Measurements from ENCODE around the gene ACAP3. TPM values are rescaled to one million over a fixed set of nuclear protein-coding genes. Genes with fewer than 3 reads are reported as not detected.

ACAP3 gene
- total RNA-seq, 1 experiment from 2014 or later, result 44.8 TPM

DNA sequence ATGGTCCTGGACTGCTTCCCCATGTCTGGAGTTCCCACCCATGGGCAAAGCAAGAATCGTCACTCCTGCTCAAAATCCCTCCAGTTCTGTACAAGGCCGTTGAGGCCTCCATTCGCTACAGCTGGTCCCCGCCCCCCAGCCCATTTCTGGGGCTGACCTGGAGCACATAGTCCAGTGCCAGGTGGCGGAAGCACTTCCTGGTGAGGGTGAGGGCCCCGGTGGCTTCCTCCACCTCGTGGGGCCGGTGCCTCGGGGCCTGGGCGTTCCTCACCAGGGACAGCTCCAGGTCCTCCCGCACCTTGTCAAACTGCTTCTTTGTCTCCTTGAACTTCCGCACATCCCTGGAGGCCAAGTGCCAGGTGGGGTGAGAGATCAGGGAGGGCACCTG is 7.4 kb downstream of the ACAP3 start:
- no peaks in the 10 kb centered on the region for H3K27me3 ChIP-seq (replicated peaks)
- DNase-seq (ENCODE audit: low read depth in 1 of 2, low spot score in 2 of 2), result no peak
- no peaks in the 10 kb centered on the region for H3K9me3 ChIP-seq (replicated peaks)
- H3K4me3 ChIP-seq, result no peak overlapping the region
- H3K4me1 ChIP-seq (replicated peaks), result peaks cover 15% of the 10 kb centered on the region
- H3K36me3 ChIP-seq, result peaks cover 52% of the 10 kb centered on the region
- no peak overlapping the region for H3K27ac ChIP-seq

DNA sequence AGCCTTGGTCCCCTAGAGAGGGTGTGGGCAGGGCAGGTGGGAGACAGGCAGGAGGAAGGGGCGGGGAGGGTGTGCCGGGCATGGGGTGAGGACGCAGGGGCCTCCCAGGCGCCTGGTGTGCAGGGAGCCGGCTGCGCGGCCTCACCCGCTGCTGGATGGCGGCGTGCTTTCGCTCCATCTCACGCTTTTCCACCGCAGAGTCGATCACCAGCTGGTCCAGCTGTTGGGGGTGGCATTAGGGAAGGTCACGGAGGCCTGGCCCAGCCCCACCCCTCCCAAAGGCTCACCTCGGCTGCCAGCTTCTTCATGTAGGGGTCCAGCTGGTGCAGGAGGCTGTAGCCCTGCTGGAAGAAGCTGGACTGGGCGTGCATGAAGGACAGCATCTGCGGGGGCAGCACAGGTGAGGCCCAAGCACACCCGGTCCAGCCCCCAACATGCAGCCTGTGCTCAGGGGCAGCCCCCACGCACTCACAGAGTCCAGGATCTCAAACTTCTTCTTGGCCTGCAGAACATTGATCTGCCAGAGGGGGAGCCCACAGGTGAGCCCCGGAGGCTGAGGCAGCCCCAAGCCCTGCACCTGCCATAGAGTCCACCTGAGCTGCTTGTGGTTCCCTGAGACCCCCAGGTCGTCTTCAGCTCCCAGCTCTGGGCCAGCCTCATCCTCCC is 7.9 kb downstream of the ACAP3 start:
- Histone ChIP-seq H3K36me3 (peaks cover 56% of the 10 kb centered on the region), H3K4me1 (replicated peaks) (peaks cover 15% of the 10 kb centered on the region), H3K27me3 (replicated peaks) (no peaks in the 10 kb centered on the region), H3K9me3 (replicated peaks) (no peaks in the 10 kb centered on the region), H3K27ac (no peak overlapping the region), H3K4me3 (no peak overlapping the region)
- no peak for DNase-seq (ENCODE audit: low read depth in 1 of 2, low spot score in 2 of 2)

DNA sequence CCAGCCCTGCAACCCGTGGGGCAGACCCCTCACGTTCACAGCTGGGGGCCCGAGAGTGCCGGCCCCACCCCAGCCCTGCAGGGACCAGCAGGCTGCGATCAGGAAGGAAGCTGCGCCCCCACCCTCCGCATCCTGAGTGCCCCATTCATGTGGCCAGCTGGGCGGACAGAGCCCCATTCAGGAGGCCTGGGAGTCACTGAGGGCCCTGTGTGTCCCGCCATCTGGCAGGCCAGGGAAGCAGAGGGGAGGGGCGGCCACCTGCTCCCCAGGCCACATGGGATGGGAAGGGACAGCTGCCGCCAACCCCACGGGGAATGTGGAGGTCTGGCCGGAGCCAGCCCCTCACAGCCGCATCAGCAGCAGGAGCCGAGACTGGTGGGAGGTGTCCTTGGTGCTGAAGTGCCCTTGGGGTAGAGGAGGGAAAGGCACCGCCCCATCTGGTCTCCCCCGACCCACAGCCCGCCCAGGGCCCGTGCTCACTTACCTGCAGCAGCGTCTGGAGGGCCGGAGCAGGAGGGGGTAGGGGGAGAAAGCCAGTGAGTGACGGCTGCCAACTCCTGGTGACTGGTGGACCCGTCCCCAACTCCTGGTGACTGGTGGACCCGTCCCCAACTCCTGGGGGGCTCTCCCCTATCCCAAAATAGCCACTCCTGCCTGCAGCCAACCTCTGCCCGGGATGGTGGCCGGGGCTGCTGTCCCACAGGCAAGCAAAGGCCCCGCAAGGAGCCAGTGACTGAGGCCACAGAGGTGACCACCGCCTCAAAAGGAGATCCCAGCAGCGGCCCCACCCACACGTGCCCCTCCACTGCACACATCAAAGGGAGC is 8.7 kb downstream of the ACAP3 start:
- Histone ChIP-seq H3K4me3 (no peak overlapping the region), H3K36me3 (peaks cover 57% of the 10 kb centered on the region), H3K4me1 (replicated peaks) (peaks cover 10% of the 10 kb centered on the region), H3K27ac (no peak overlapping the region), H3K27me3 (replicated peaks) (no peaks in the 10 kb centered on the region), H3K9me3 (replicated peaks) (no peaks in the 10 kb centered on the region)
- DNase-seq (ENCODE audit: low read depth in 1 of 2, low spot score in 2 of 2), result no peak

DNA sequence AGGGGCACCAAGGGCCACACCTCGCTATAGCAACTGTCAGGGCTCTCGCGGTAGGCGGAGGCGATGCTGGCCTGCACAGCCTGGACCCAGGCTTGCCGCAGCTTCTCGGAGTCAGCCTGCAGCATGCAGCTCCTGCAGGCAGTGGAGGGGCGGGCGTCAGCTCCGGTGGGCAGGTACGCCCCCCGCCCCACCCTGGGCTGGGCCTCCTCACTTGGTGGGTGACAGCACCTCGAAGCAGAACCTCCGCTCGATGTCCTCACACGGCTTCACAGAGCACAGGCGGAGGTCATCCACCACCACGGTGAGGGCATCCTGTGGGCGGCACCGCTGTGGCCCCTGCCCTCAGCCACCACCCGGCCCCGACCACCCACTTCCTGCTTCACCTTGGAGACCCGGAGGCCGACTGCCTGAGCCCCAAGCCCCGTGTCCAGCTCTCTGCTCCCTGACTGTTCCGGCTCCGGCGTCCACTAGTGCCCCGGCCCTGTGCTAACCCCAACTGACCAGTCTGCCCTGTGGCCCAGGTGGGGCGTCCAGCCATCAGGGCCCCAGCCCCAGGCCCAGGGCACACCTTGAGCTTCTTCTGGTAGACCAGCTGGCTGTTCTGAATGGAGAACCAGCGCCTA is 9.8 kb downstream of the ACAP3 start:
- Histone ChIP-seq H3K4me3 (no peak overlapping the region), H3K36me3 (peaks cover 64% of the 10 kb centered on the region), H3K27ac (no peak overlapping the region), H3K27me3 (replicated peaks) (no peaks in the 10 kb centered on the region), H3K4me1 (replicated peaks) (peaks cover 10% of the 10 kb centered on the region), H3K9me3 (replicated peaks) (no peaks in the 10 kb centered on the region)
- no peak for DNase-seq (ENCODE audit: low read depth in 1 of 2, low spot score in 2 of 2)

GRCh38 chr1:1296070-1297061 is 11.4 kb downstream of the ACAP3 start:
- no peak overlapping the region for H3K27ac ChIP-seq
- H3K4me1 ChIP-seq (replicated peaks), result peaks cover 10% of the 10 kb centered on the region
- DNase-seq (ENCODE audit: low read depth in 1 of 2, low spot score in 2 of 2), result no peak
- no peaks in the 10 kb centered on the region for H3K9me3 ChIP-seq (replicated peaks)
- H3K27me3 ChIP-seq (replicated peaks), result no peaks in the 10 kb centered on the region
- no peak overlapping the region for H3K4me3 ChIP-seq
- peaks cover 63% of the 10 kb centered on the region for H3K36me3 ChIP-seq

DNA sequence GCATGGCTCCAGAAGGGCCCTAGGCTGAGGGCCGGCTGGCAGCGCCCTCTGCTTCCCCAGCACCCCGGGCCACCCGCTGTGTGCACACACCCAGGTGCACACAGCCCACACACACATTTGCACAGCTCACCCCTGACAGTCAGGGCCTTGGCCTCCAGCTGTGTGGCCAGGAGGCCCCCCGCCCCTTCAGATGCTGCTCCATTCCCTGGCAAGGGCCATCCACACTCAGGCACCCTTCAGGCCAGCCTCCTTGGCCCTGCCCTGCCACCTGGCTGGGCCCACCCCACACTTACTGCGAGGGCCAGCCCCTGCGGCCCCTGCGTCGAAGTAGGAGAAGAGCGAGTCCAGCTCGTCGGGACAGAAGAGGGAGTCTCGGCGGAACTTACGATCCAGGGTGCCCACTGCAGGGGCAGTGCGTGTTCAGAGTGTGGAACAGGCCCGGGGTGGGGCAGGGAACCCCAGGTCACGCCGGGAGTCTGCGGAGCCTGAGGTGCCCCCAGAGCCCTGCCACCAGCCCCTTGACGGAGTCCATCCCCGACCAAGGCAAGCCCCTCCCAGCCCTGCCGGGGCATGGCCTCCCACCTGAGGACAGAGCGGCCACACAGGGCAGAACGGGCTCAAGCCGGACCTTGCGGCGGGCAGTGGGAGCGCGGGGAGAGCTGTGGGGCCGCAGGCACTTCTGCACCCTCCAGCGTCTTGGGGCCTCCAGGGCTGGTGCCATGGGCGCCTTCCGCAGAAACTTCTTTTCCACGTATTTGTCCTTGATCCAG is 12.4 kb downstream of the ACAP3 start:
- H3K27me3 ChIP-seq (replicated peaks), result no peaks in the 10 kb centered on the region
- no peak overlapping the region for H3K4me3 ChIP-seq
- no peaks in the 10 kb centered on the region for H3K9me3 ChIP-seq (replicated peaks)
- H3K27ac ChIP-seq, result no peak overlapping the region
- H3K4me1 ChIP-seq (replicated peaks), result peaks cover 13% of the 10 kb centered on the region
- no peak for DNase-seq (ENCODE audit: low read depth in 1 of 2, low spot score in 2 of 2)
- H3K36me3 ChIP-seq, result peaks cover 59% of the 10 kb centered on the region

DNA sequence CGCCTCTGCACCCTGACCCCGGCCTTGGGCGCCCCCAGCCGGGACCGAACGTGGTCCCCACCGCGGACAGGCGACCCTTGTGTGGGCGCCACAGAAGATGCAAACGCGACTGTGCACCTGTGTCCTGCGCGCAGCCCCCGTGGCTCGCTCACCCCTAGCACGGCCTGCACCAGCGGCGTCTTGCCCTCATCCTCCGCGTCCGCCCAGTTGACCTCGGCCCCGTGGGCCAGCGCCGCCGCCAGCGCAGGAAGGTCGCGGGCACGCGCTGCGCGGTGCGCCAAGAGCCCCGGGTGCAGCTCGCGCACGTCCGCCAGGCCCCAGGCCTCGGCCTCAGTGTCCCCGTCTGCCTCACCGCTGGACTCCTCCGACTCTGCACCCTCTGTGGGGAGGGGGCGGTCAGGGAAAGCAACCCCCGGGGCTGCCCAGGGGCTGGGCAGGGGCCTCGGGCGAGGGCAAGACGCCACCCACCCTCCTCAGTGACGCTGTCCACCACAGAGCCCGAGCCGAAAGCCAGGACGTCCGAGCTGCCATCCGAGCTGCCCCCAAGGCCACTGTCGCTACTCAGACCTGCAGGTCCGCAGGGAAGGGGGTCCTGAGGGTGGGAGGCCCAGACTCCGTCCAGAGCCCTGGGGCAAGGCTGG is 13.4 kb downstream of the ACAP3 start:
- Histone ChIP-seq H3K36me3 (peaks cover 49% of the 10 kb centered on the region), H3K4me3 (no peak overlapping the region), H3K27me3 (replicated peaks) (no peaks in the 10 kb centered on the region), H3K9me3 (replicated peaks) (no peaks in the 10 kb centered on the region), H3K27ac (no peak overlapping the region), H3K4me1 (replicated peaks) (peaks cover 13% of the 10 kb centered on the region)
- DNase-seq (ENCODE audit: low read depth in 1 of 2, low spot score in 2 of 2), result no peak

DNA sequence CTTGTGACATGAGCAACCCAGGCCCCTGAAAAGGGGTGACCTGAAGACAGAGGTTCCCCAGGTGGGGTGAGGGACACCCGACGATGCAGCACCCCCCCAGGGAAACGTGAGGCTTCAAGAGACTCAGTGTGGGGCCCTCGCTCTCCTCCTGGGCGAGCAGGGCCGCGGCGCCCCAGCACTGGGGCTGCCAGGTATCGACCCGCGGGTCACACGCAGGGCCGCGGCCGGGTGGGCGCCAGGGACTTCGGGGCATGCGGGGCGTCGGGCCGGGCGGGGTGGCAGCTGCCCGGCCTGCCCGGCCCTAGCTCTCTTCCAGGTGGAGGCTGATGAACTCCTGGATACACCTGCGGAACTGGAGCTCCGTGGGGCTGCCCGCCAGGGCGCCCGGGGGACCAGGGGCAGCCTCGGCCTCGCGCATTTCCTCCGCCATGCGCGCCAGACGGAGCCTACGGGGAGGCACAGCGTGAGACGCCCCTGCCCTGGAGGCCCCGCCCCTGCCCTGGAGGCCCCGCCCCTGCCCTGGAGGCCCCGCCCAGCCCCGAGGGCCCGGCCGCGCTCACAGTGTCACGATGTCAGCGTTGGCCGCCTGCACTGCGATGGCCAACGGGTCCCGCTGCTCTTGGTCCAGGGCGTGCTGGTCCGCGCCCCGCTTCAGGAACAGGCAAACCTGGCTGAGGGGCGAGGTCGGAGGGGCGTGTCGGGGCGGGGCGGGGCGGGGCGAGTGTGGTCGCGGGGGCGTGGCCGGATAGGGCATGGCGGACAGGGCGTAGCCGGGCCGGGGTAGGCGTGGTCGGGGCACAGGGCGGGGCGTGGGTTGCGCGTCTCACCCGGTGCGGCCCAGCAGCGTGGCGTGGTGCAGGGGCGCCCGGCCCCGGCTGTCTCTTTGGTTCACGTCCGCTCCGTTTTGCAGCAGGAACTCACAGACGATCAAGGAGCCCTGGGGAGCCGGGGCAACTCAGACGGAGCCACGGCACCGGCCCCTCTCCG is 14.2 kb downstream of the ACAP3 start:
- H3K4me1 ChIP-seq (replicated peaks), result peaks cover 13% of the 10 kb centered on the region
- H3K36me3 ChIP-seq, result peaks cover 41% of the 10 kb centered on the region
- H3K27me3 ChIP-seq (replicated peaks), result no peaks in the 10 kb centered on the region
- no peak for DNase-seq (ENCODE audit: low read depth in 1 of 2, low spot score in 2 of 2)
- no peak overlapping the region for H3K4me3 ChIP-seq
- no peak overlapping the region for H3K27ac ChIP-seq
- no peaks in the 10 kb centered on the region for H3K9me3 ChIP-seq (replicated peaks)

- H3K4me1 ChIP-seq (replicated peaks), result peaks cover 13% of the 10 kb centered on the region
- no peaks in the 10 kb centered on the region for H3K27me3 ChIP-seq (replicated peaks)
- H3K27ac ChIP-seq, result no peak overlapping the region
- DNase-seq (ENCODE audit: low read depth in 1 of 2, low spot score in 2 of 2), result no peak
- peaks cover 40% of the 10 kb centered on the region for H3K36me3 ChIP-seq
- no peaks in the 10 kb centered on the region for H3K9me3 ChIP-seq (replicated peaks)
- no peak overlapping the region for H3K4me3 ChIP-seq
These were observed 14.9 kb downstream of the ACAP3 start for GRCh38 chr1:1292851-1293250.

- DNase-seq (ENCODE audit: low read depth in 1 of 2, low spot score in 2 of 2), result no peak
- H3K36me3 ChIP-seq, result peaks cover 39% of the 10 kb centered on the region
- H3K27ac ChIP-seq, result no peak overlapping the region
- H3K4me3 ChIP-seq, result no peak overlapping the region
- H3K27me3 ChIP-seq (replicated peaks), result no peaks in the 10 kb centered on the region
- H3K4me1 ChIP-seq (replicated peaks), result peaks cover 13% of the 10 kb centered on the region
- H3K9me3 ChIP-seq (replicated peaks), result peaks cover 3% of the 10 kb centered on the region; the same call in 1 of the 2 replicates
These were observed 15.3 kb downstream of the ACAP3 start for GRCh38 chr1:1292442-1292779.

DNA sequence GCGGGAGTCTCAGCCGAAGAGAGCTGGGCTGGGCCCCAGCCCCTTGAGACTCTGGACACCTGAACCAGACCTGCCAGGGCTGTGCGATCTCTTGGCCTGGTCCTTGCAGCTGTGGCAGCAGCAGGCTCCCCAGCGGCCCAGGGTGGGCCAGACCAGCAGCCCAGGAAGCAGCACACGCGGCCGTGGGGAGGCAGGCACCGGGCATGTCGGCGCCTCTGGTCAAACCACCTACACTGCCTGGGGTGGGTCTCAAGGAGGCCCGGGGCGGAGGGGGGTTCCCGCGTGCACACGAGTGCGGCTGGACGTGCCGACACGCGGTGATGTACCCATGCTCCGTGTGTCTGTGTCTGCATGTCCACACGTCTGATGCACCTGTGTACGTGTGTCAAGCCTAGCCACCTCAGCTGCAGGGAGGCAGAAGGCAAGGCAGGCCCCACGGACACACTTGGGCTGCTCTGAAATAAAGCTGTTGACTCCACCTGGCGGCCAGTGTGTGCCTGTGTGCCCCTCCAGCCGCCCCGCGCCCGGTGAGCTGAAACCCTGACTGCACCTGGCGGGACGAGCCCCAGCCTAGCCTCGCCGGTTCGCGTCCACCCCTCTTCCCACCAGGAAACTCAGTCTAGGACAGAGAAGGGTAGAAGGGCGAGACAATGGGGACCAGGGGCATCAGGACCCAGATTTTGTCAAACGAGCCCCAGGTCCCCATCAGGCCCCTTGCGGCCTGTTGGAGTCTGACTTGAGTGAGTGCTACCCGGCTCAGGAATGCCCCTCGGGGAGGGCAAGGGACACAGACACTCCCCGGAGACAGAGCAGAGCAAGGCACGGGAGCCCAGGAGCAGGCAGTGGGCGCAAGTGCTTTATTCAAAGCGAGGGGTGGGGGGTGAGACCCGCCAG is 15.9 kb downstream of the ACAP3 start:
- DNase-seq (ENCODE audit: low read depth in 1 of 2, low spot score in 2 of 2), result peak; percentile 51 to 77
- peaks cover 38% of the 10 kb centered on the region for H3K36me3 ChIP-seq

More for the DNA sequence above, 15.9 kb downstream of the ACAP3 start:
- H3K4me3 ChIP-seq, result no peak overlapping the region
- peaks cover 6% of the 10 kb centered on the region; the same call in 1 of the 2 replicates for H3K9me3 ChIP-seq (replicated peaks)
- peaks cover 13% of the 10 kb centered on the region for H3K4me1 ChIP-seq (replicated peaks)
- H3K27ac ChIP-seq, result no peak overlapping the region
- no peaks in the 10 kb centered on the region for H3K27me3 ChIP-seq (replicated peaks)
